HS-5 (cell line): ENCODE data around the gene DAB2.
"Not testable (repeated sequence)": the region's sequence is repeated elsewhere in the genome, so short reads cannot be mapped to it uniquely, and the experiment has no call there.

Source experiments
- DNase-seq: peaks from one replicate; pipeline ENCODE4 v3.0.0-alpha.2; 2012; ENCODE audit warnings: low read depth

The DAB2 gene

GRCh38 chr5:39340506-39340905, 84.3 kb downstream of the DAB2 start:
- no peak for DNase-seq

- DNase-seq, result no peak
Observed at GRCh38 chr5:39337252-39337915, 87.4 kb downstream of the DAB2 start.

GRCh38 chr5:39334296-39334695, 90.5 kb downstream of the DAB2 start:
- not testable (repeated sequence) for DNase-seq

- DNase-seq, result no peak
Observed at GRCh38 chr5:39333104-39333503, 91.7 kb downstream of the DAB2 start.

GRCh38 chr5:39331861-39332381, 92.9 kb downstream of the DAB2 start:
- DNase-seq, result peak; percentile 50

- no peak for DNase-seq
Observed at GRCh38 chr5:39328731-39329130, 96.0 kb downstream of the DAB2 start.

GRCh38 chr5:39323542-39323941, 101.2 kb downstream of the DAB2 start:
- DNase-seq, result no peak
